ENCODE results near the gene MAD2L1. TPM values are rescaled to one million over a fixed set of nuclear protein-coding genes. Genes with fewer than 3 reads are reported as not detected.

Gene MAD2L1
- total and polyA plus RNA-seq, 3 donors from 2014 or later: 6.3 to 24.4 (median 11.1) TPM

GRCh38 chr4:120049732-120050494, 16.7 kb downstream of the MAD2L1 start:
- Histone ChIP-seq H3K4me1 (no peaks in the 10 kb centered on the region), H3K4me3 (peak overlapping the region; percentile 5 to 18), H3K27ac (peak overlapping the region in 1 of 2 donors; percentile 11), H3K36me3 (ENCODE audit: low read depth, missing control alignments) (no peaks in the 10 kb centered on the region), H3K9me3 (no peaks in the 10 kb centered on the region), H3K27me3 (no peaks in the 10 kb centered on the region)
- WGBS, 2 donors: 24 to 31% methylated on average over 11 of the region's 11 CpGs
- peak; percentile 94 for DNase-seq
- TF ChIP-seq CTCF (IDR thresholded peaks at IDR 0.05) (peak; percentile 83 to 84 (median 84)), POLR2A (IDR thresholded peaks at IDR 0.05) (no peak)
- intact Hi-C loops (cut with DNase I; ENCODE audit: low total_unique reads): loop anchor here (5.0 kb wide), 1 partner anchor 418 kb away; no protein-coding TSS in a partner anchor

GRCh38 chr4:120043828-120044227, 22.8 kb downstream of the MAD2L1 start:
- no peak for DNase-seq
- H3K27me3 ChIP-seq: no peaks in the 10 kb centered on the region
- no peak overlapping the region for H3K4me3 ChIP-seq
- no peak overlapping the region for H3K27ac ChIP-seq
- intact Hi-C loops (cut with DNase I; ENCODE audit: low total_unique reads): no loop called here
- H3K9me3 ChIP-seq: no peaks in the 10 kb centered on the region
- WGBS, 2 donors: 95 to 98% methylated on average over 4 of the region's 4 CpGs
- no peak for TF ChIP-seq CTCF (IDR thresholded peaks at IDR 0.05)
- H3K36me3 ChIP-seq (ENCODE audit: low read depth, missing control alignments): no peaks in the 10 kb centered on the region
- H3K4me1 ChIP-seq: no peaks in the 10 kb centered on the region

- Histone ChIP-seq H3K27me3 (no peaks in the 10 kb centered on the region), H3K4me3 (no peak overlapping the region), H3K9me3 (no peaks in the 10 kb centered on the region), H3K36me3 (ENCODE audit: low read depth, missing control alignments) (no peaks in the 10 kb centered on the region), H3K4me1 (peaks cover 3% of the 10 kb centered on the region), H3K27ac (no peak overlapping the region)
- TF ChIP-seq POLR2A (IDR thresholded peaks at IDR 0.05) (no peak), CTCF (IDR thresholded peaks at IDR 0.05) (no peak)
- intact Hi-C loops (cut with DNase I; ENCODE audit: low total_unique reads): no loop called here
- no peak for DNase-seq
- 71 to 74% methylated on average over 2 of the region's 2 CpGs for WGBS, 2 donors
Observed at GRCh38 chr4:120037411-120037810, 29.2 kb downstream of the MAD2L1 start.

- DNase-seq: no peak
- Histone ChIP-seq H3K9me3 (no peaks in the 10 kb centered on the region), H3K27me3 (no peaks in the 10 kb centered on the region), H3K4me3 (no peak overlapping the region), H3K27ac (no peak overlapping the region), H3K36me3 (ENCODE audit: low read depth, missing control alignments) (no peaks in the 10 kb centered on the region), H3K4me1 (peaks cover 3% of the 10 kb centered on the region)
- intact Hi-C loops (cut with DNase I; ENCODE audit: low total_unique reads): no loop called here
- 45 to 47% methylated on average over 2 of the region's 2 CpGs for WGBS, 2 donors
- TF ChIP-seq POLR2A (IDR thresholded peaks at IDR 0.05): no peak
- no peak for TF ChIP-seq CTCF (IDR thresholded peaks at IDR 0.05)
Observed at GRCh38 chr4:120034913-120035312, 31.7 kb downstream of the MAD2L1 start.

GRCh38 chr4:120026853-120027252, 39.8 kb downstream of the MAD2L1 start:
- WGBS, 2 donors: 72 to 92% methylated on average over 2 of the region's 2 CpGs
- Histone ChIP-seq H3K4me1 (no peaks in the 10 kb centered on the region), H3K9me3 (no peaks in the 10 kb centered on the region), H3K27ac (no peak overlapping the region), H3K4me3 (no peak overlapping the region), H3K36me3 (ENCODE audit: low read depth, missing control alignments) (no peaks in the 10 kb centered on the region), H3K27me3 (no peaks in the 10 kb centered on the region)
- intact Hi-C loops (cut with DNase I; ENCODE audit: low total_unique reads): no loop called here
- no peak for TF ChIP-seq POLR2A (IDR thresholded peaks at IDR 0.05)
- no peak for TF ChIP-seq CTCF (IDR thresholded peaks at IDR 0.05)
- DNase-seq: no peak

Measured in testis (tissue), 3 donors.